Brain microvascular endothelial cell (primary cell): ENCODE data around the gene TGM1.
"Not testable (repeated sequence)": the region's sequence is repeated elsewhere in the genome, so short reads cannot be mapped to it uniquely, and the experiment has no call there.

ENCODE experiments used
- DNase-seq: peaks from one replicate; pipeline ENCODE4 v3.0.0-alpha.2; 2020
- H3K27ac ChIP-seq: fragments of 250-450 bp; sonication (Bioruptor Pico); 2 replicates; pipeline ENCODE4 v1.5.1; 2020; ENCODE audit warnings: mild to moderate bottlenecking, moderate library complexity
- H3K27me3 ChIP-seq: fragments of 250-450 bp; sonication (Bioruptor Pico); replicated peaks from 2 replicates; pipeline ENCODE4 v1.5.1; 2020; ENCODE audit warnings: mild to moderate bottlenecking
- H3K36me3 ChIP-seq: fragments of 250-450 bp; sonication (Bioruptor Pico); replicated peaks from 2 replicates; pipeline ENCODE4 v1.5.1; 2020; ENCODE audit warnings: mild to moderate bottlenecking
- H3K4me3 ChIP-seq: 2 replicates; pipeline ENCODE4 v1.5.1; 2011; ENCODE audit warnings: low read depth, mild to moderate bottlenecking, control low read depth, low read length, moderate library complexity
- CTCF ChIP-seq: IDR thresholded peaks from 2 replicates; pipeline ENCODE4 v1.5.1; 2011; ENCODE audit warnings: low read depth, mild to moderate bottlenecking, moderate library complexity, low read length, control low read depth, inconsistent platforms; ENCODE audit errors: missing control alignments
- in situ Hi-C: cut with HindIII; loops from 2 replicates; pipeline ENCODE4 v1.10.0; 2017; ENCODE audit warnings: low sequenced_read_pairs, low pct_ligation_motif_present

TGM1 gene

DNA sequence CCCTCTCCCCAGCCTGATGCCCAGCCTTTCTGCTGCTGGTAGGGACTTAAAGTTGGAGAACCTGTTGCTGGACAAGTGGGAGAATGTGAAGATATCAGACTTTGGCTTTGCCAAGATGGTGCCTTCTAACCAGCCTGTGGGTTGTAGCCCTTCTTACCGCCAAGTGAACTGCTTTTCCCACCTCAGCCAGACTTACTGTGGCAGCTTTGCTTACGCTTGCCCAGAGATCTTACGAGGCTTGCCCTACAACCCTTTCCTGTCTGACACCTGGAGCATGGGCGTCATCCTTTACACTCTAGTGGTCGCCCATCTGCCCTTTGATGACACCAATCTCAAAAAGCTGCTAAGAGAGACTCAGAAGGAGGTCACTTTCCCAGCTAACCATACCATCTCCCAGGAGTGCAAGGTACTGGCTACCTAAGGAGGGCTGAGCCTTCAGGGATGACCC lies 55.8 kb downstream of the TGM1 start:
- Histone ChIP-seq H3K27ac (no peak overlapping the region), H3K4me3 (no peak overlapping the region), H3K27me3 (no peaks in the 10 kb centered on the region), H3K36me3 (peaks cover 30% of the 10 kb centered on the region)
- no peak for TF ChIP-seq CTCF
- DNase-seq = no peak
- in situ Hi-C loops = no loop called here

GRCh38 chr14:24206260-24207103 lies 56.5 kb downstream of the TGM1 start:
- in situ Hi-C loops = no loop called here
- peaks cover 30% of the 10 kb centered on the region for H3K36me3 ChIP-seq
- H3K27me3 ChIP-seq = no peaks in the 10 kb centered on the region
- H3K27ac ChIP-seq = no peak overlapping the region
- H3K4me3 ChIP-seq = no peak overlapping the region
- no peak for TF ChIP-seq CTCF
- DNase-seq = no peak

GRCh38 chr14:24204163-24205146 lies 58.5 kb downstream of the TGM1 start:
- H3K27ac ChIP-seq = no peak overlapping the region
- DNase-seq = no peak
- H3K36me3 ChIP-seq = peaks cover 17% of the 10 kb centered on the region
- TF ChIP-seq CTCF = no peak
- H3K4me3 ChIP-seq = no peak overlapping the region
- H3K27me3 ChIP-seq = no peaks in the 10 kb centered on the region
- in situ Hi-C loops = no loop called here

- in situ Hi-C loops, DNase-seq, H3K27ac ChIP-seq, H3K27me3 ChIP-seq, H3K4me3 ChIP-seq: not testable (repeated sequence)
- peaks cover 13% of the 10 kb centered on the region for H3K36me3 ChIP-seq
Observed at GRCh38 chr14:24203249-24203886, 59.6 kb downstream of the TGM1 start.

- H3K27me3 ChIP-seq, in situ Hi-C loops, DNase-seq, H3K27ac ChIP-seq, H3K4me3 ChIP-seq: not testable (repeated sequence)
- peaks cover 10% of the 10 kb centered on the region for H3K36me3 ChIP-seq
Observed at GRCh38 chr14:24202538-24202937, 60.4 kb downstream of the TGM1 start.
